ENCODE data around the gene USP38. TPM values are rescaled to one million over a fixed set of nuclear protein-coding genes. Genes with fewer than 3 reads are reported as not detected.

USP38 gene
- total RNA-seq, 1 experiment from 2014 or later: 18.6 TPM

DNA sequence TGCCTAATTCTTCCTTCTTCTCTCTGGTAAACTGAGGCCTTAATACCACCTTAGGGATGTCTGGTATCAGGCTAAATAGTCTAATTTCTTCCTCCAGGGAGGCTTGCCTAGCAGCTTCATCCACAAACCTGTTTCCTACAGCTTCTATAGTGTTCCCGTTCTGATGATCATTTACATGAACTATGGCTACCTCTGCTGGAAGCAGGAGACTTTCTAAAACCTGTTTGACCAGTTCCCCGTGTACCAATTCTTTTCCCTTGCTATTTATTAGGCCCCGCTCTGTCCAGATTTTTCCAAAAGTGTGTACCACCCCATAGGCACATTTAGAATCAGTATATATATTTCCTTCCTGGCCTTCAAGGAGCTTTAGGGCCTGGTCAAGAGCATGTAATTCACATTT, 5.8 kb upstream of the USP38 start:
- H3K79me2 ChIP-seq (ENCODE audit: insufficient read depth, low read length): 0 out of 2 replicates have a peak, but pooled peaks cover 8% of the 10 kb centered on the region
- ATAC-seq: no peak
- H3K4me3 ChIP-seq (replicated peaks in 1 of 2; ENCODE audit: low read depth in 1 of 2, low read length in 2 of 2): no peak overlapping the region
- DNase-seq (ENCODE audit: low read depth, low spot score): no peak
- H3K4me1 ChIP-seq (ENCODE audit: control insufficient read depth in 1 of 2, insufficient read depth in 2 of 2, low read length in 2 of 2): peaks cover 5 to 12% of the 10 kb centered on the region in 2 experiments; a peak in 3 of 4 replicates
- intact Hi-C loops (cut with micrococcal nuclease): no loop called here
- CTCF ChIA-PET: no interaction called here
- H3K27me3 ChIP-seq (ENCODE audit: insufficient read depth, low read length): no peaks in the 10 kb centered on the region
- H3K9ac ChIP-seq (ENCODE audit: low read length): no peak overlapping the region
- RAD21 ChIA-PET (ENCODE audit: low non-redundant PET in 1 of 2, low total read pairs in 2 of 2, uncharacterized antibody in 2 of 2, unreplicated experiment in 2 of 2): no interaction called here
- no peaks in the 10 kb centered on the region for H3K36me3 ChIP-seq (ENCODE audit: control insufficient read depth in 1 of 2, insufficient read depth in 2 of 2, low read length in 2 of 2)
- no peaks in the 10 kb centered on the region for H3K9me2 ChIP-seq (ENCODE audit: insufficient read depth)
- TF ChIP-seq POLR2A (IDR thresholded peaks at IDR 0.05; ENCODE audit: borderline replicate concordance, extremely low read depth, insufficient read depth, insufficient read length) (no peak), RAD21 (IDR thresholded peaks at IDR 0.05; ENCODE audit: low read depth) (no peak), ZFX (IDR thresholded peaks at IDR 0.05) (no peak), CEBPB (IDR thresholded peaks at IDR 0.05; ENCODE audit: low read depth) (no peak)
- TF ChIP-seq, protein P1, sequence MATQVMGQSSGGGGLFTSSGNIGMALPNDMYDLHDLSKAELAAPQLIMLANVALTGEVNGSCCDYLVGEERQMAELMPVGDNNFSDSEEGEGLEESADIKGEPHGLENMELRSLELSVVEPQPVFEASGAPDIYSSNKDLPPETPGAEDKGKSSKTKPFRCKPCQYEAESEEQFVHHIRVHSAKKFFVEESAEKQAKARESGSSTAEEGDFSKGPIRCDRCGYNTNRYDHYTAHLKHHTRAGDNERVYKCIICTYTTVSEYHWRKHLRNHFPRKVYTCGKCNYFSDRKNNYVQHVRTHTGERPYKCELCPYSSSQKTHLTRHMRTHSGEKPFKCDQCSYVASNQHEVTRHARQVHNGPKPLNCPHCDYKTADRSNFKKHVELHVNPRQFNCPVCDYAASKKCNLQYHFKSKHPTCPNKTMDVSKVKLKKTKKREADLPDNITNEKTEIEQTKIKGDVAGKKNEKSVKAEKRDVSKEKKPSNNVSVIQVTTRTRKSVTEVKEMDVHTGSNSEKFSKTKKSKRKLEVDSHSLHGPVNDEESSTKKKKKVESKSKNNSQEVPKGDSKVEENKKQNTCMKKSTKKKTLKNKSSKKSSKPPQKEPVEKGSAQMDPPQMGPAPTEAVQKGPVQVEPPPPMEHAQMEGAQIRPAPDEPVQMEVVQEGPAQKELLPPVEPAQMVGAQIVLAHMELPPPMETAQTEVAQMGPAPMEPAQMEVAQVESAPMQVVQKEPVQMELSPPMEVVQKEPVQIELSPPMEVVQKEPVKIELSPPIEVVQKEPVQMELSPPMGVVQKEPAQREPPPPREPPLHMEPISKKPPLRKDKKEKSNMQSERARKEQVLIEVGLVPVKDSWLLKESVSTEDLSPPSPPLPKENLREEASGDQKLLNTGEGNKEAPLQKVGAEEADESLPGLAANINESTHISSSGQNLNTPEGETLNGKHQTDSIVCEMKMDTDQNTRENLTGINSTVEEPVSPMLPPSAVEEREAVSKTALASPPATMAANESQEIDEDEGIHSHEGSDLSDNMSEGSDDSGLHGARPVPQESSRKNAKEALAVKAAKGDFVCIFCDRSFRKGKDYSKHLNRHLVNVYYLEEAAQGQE (IDR thresholded peaks at IDR 0.05; ENCODE audit: low read depth): no peak
- H3K9me3 ChIP-seq (ENCODE audit: control insufficient read depth in 1 of 2, insufficient read depth in 1 of 2, low read depth in 1 of 2, low read length in 2 of 2): no peaks in the 10 kb centered on the region; a peak in 2 of 4 replicates
- H3K27ac ChIP-seq (ENCODE audit: low read depth, low read length): no peak overlapping the region
- no TSS peak for BruUV-seq (replicated peaks)
- H3K4me2 ChIP-seq (ENCODE audit: low read length): no peak overlapping the region
- H4K20me1 ChIP-seq (ENCODE audit: insufficient read depth): no peaks in the 10 kb centered on the region
- POLR2A ChIA-PET: no interaction called here
- no peak overlapping the region for H2AFZ ChIP-seq (ENCODE audit: low read depth, low read length, poor library complexity, severe bottlenecking)

DNA sequence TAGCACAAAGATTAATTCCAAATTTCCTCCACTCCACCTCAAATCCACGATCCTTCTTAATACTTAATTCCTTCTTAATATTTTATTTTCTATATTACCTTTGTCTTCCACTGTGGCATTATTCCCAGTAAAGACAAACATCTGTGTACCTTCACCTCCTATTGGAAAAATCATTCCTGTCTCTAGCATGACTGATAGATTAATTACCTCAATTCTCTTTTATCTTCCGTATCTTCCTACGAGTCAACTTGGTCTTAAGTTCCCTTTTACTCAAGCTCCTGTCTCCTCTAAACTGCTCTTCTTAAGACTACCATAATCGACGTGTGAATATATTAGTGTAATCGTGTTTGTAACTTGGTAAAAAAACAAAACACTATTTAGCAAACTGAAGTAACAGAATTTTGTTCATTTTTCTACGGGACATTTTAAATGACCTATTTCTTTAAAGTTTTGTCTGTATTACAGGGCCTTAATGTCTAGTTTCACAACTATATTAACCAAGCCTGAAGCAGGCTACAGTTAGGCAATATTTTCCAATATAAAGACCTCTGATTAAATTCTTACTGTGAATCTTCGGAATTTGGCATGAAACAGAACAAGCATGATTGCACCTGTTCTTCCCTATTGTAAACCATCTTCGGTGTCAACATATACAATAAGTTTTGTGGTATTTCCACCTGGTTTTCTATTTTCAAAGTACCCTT, 1.1 kb upstream of the USP38 start:
- peak overlapping the region; percentile 92 for H3K9ac ChIP-seq (ENCODE audit: low read length)
- peaks cover 47% of the 10 kb centered on the region for H3K79me2 ChIP-seq (ENCODE audit: insufficient read depth, low read length)
- BruUV-seq (replicated peaks): TSS peak; percentile 93
- ATAC-seq (no peak), DNase-seq (ENCODE audit: low read depth, low spot score) (no peak)
- H3K9me2 ChIP-seq (ENCODE audit: insufficient read depth): no peaks in the 10 kb centered on the region
- CTCF ChIA-PET: no interaction called here
- peak overlapping the region; percentile 90 for H3K27ac ChIP-seq (ENCODE audit: low read depth, low read length)
- peaks cover 1 to 9% of the 10 kb centered on the region in 2 experiments; a peak in 2 of 4 replicates for H3K36me3 ChIP-seq (ENCODE audit: control insufficient read depth in 1 of 2, insufficient read depth in 2 of 2, low read length in 2 of 2)
- H3K4me2 ChIP-seq (ENCODE audit: low read length): peak overlapping the region; percentile 89
- H3K4me3 ChIP-seq (replicated peaks in 1 of 2; ENCODE audit: low read depth in 1 of 2, low read length in 2 of 2): peak overlapping the region; percentile 54 to 87
- intact Hi-C loops (cut with micrococcal nuclease): loop anchor here (10.0 kb wide), 1 partner anchor 151 kb away; the partner anchor contains the start of gene GAB1
- RAD21 ChIA-PET (ENCODE audit: low non-redundant PET in 1 of 2, low total read pairs in 2 of 2, uncharacterized antibody in 2 of 2, unreplicated experiment in 2 of 2): no interaction called here
- H3K27me3 ChIP-seq (ENCODE audit: insufficient read depth, low read length): no peaks in the 10 kb centered on the region
- peaks cover 15 to 29% of the 10 kb centered on the region in 2 experiments; a peak in 3 of 4 replicates for H3K4me1 ChIP-seq (ENCODE audit: control insufficient read depth in 1 of 2, insufficient read depth in 2 of 2, low read length in 2 of 2)
- POLR2A ChIA-PET: no interaction called here
- H4K20me1 ChIP-seq (ENCODE audit: insufficient read depth): peaks cover 8% of the 10 kb centered on the region; the same call in 1 of the 2 replicates
- H2AFZ ChIP-seq (ENCODE audit: low read depth, low read length, poor library complexity, severe bottlenecking): peak overlapping the region; percentile 92
- H3K9me3 ChIP-seq (ENCODE audit: control insufficient read depth in 1 of 2, insufficient read depth in 1 of 2, low read depth in 1 of 2, low read length in 2 of 2): no peaks in the 10 kb centered on the region
- TF ChIP-seq SIN3A (IDR thresholded peaks at IDR 0.05; ENCODE audit: low read depth) (no peak), ELF1 (IDR thresholded peaks at IDR 0.05; ENCODE audit: borderline replicate concordance, low read depth) (no peak), ZFX (IDR thresholded peaks at IDR 0.05) (no peak), JUND (IDR thresholded peaks at IDR 0.05) (no peak)
- TF ChIP-seq, protein P2, sequence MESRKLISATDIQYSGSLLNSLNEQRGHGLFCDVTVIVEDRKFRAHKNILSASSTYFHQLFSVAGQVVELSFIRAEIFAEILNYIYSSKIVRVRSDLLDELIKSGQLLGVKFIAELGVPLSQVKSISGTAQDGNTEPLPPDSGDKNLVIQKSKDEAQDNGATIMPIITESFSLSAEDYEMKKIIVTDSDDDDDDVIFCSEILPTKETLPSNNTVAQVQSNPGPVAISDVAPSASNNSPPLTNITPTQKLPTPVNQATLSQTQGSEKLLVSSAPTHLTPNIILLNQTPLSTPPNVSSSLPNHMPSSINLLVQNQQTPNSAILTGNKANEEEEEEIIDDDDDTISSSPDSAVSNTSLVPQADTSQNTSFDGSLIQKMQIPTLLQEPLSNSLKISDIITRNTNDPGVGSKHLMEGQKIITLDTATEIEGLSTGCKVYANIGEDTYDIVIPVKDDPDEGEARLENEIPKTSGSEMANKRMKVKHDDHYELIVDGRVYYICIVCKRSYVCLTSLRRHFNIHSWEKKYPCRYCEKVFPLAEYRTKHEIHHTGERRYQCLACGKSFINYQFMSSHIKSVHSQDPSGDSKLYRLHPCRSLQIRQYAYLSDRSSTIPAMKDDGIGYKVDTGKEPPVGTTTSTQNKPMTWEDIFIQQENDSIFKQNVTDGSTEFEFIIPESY (IDR thresholded peaks at IDR 0.05; ENCODE audit: extremely low read depth, insufficient replicate concordance, low read length): no peak
- TF ChIP-seq, protein P1 (IDR thresholded peaks at IDR 0.05; ENCODE audit: low read depth): no peak
